SK-N-SH (cell line): ENCODE measurements around the gene COL4A2. TPM values are rescaled to one million over a fixed set of nuclear protein-coding genes. Genes with fewer than 3 reads are reported as not detected.

Experiments used
- CTCF ChIA-PET: fragments of 300-600, 350-600 bp; formaldehyde crosslinking; extraction: SDS; loops from one replicate; lab custom pipeline; 2021; lab: Yijun Ruan, JAX
- POLR2A ChIA-PET: fragments of 350-600 bp; sonication (Branson Sonifier 250); formaldehyde crosslinking; extraction: SDS; loops from one replicate; lab custom pipeline; 2020; ENCODE audit warnings: antibody characterized with exemption, inconsistent platforms; lab: Yijun Ruan, JAX
- DNase-seq: peaks from one replicate; pipeline ENCODE4 v3.0.0; 2012
- H2AFZ ChIP-seq: fragments of 200-600 bp; sonication (generic); 2 replicates; pipeline ENCODE4 v1.8.1; 2016; ENCODE audit warnings: antibody characterized with exemption, mild to moderate bottlenecking, low read depth
- H3F3A ChIP-seq: fragments of 200-600 bp; sonication (generic); replicated peaks from 2 replicates; pipeline ENCODE3; 2016; ENCODE audit warnings: antibody characterized with exemption, mild to moderate bottlenecking; ENCODE audit not compliant: insufficient read depth
- H3K27ac ChIP-seq, 2 experiments: fragments of 200-500 bp in 1 of 2; fragments of 200-600 bp in 1 of 2; sonication (Bioruptor generic) in 1 of 2; sonication (generic), shearing (Covaris generic) in 1 of 2; 2 replicates each; pipeline versions ENCODE4 v1.5.1 to v1.6.1; 2014 to 2016; ENCODE audit warnings: low read depth in 2 of 2, inconsistent platforms in 1 of 2, low read length in 1 of 2, mild to moderate bottlenecking in 1 of 2, mixed read lengths in 1 of 2
- H3K27me3 ChIP-seq: fragments of 200-600 bp; sonication (generic), shearing (Covaris generic); 2 replicates; pipeline ENCODE4 v1.6.1; 2016; ENCODE audit warnings: mixed run types; ENCODE audit not compliant: insufficient read depth
- H3K36me3 ChIP-seq, 2 experiments: fragments of 200-500 bp in 1 of 2; fragments of 200-600 bp in 1 of 2; sonication (Bioruptor generic) in 1 of 2; sonication (generic) in 1 of 2; replicated peaks in 1 of 2; 2 replicates each; pipeline versions ENCODE3 to v1.5.1; 2014 to 2016; ENCODE audit warnings: low read length in 1 of 2, mild to moderate bottlenecking in 1 of 2; ENCODE audit not compliant: insufficient read depth in 2 of 2, control insufficient read depth in 1 of 2
- H3K4me1 ChIP-seq, 2 experiments: fragments of 200-500 bp in 1 of 2; fragments of 200-600 bp in 1 of 2; sonication (Bioruptor generic) in 1 of 2; sonication (generic), shearing (Covaris generic) in 1 of 2; 2 replicates each; pipeline versions ENCODE4 v1.5.1 to v1.6.1; 2014 to 2016; ENCODE audit warnings: low read depth in 1 of 2, low read length in 1 of 2, mixed run types in 1 of 2; ENCODE audit not compliant: insufficient read depth in 2 of 2, control insufficient read depth in 1 of 2
- H3K4me2 ChIP-seq: fragments of 200-600 bp; sonication (generic), shearing (Covaris generic); 2 replicates; pipeline ENCODE4 v1.6.1; 2017; ENCODE audit warnings: mixed run types
- H3K4me3 ChIP-seq, 2 experiments: fragments of 200-500 bp in 1 of 2; fragments of 200-600 bp in 1 of 2; sonication (Bioruptor generic) in 1 of 2; sonication (generic), shearing (Covaris generic) in 1 of 2; 2 replicates each; pipeline versions ENCODE4 v1.5.1 to v1.8.1; 2014 to 2016; ENCODE audit warnings: low read depth in 2 of 2, inconsistent platforms in 1 of 2, low read length in 1 of 2, mild to moderate bottlenecking in 1 of 2, mixed read lengths in 1 of 2, moderate library complexity in 1 of 2
- H3K79me2 ChIP-seq: fragments of 200-600 bp; sonication (generic); 2 replicates; pipeline ENCODE4 v1.8.1; 2017; ENCODE audit warnings: mild to moderate bottlenecking; ENCODE audit not compliant: insufficient read depth
- H3K9ac ChIP-seq: fragments of 200-600 bp; sonication (generic); 2 replicates; pipeline ENCODE4 v1.6.1; 2017; ENCODE audit warnings: mixed run types
- H3K9me2 ChIP-seq: fragments of 200-600 bp; sonication (generic); 2 replicates; pipeline ENCODE4 v1.6.1; 2017; ENCODE audit warnings: mixed run types
- H3K9me3 ChIP-seq: fragments of 200-600 bp; sonication (generic); 2 replicates; pipeline ENCODE4 v1.6.1; 2017; ENCODE audit warnings: mixed run types, mild to moderate bottlenecking, moderate library complexity
- H4K20me1 ChIP-seq: fragments of 200-600 bp; sonication (generic); 2 replicates; pipeline ENCODE4 v1.6.1; 2017; ENCODE audit warnings: mild to moderate bottlenecking, mixed run types; ENCODE audit not compliant: insufficient read depth
- CHD2 ChIP-seq: fragments of 150-350 bp; IDR thresholded peaks from 2 replicates; pipeline ENCODE4 v1.6.1; 2018; ENCODE audit warnings: low read length; ENCODE audit not compliant: partially characterized antibody
- ELF1 ChIP-seq: IDR thresholded peaks from 2 replicates; pipeline ENCODE4 v1.4.0; 2012
- EZH2phosphoT487 ChIP-seq: fragments of 200-600 bp; sonication (generic); IDR thresholded peaks from 2 replicates; pipeline ENCODE4 v1.6.1; 2017; ENCODE audit warnings: low read depth, mixed run types, mild to moderate bottlenecking, antibody characterized with exemption, moderate library complexity, borderline replicate concordance
- FOXJ3 ChIP-seq: sonication (generic); formaldehyde crosslinking; IDR thresholded peaks from 2 replicates; pipeline ENCODE4 v1.5.1; 2020; ENCODE audit warnings: mild to moderate bottlenecking, missing genetic modification reagents
- IRF3 ChIP-seq: fragments of 150-350 bp; IDR thresholded peaks from 2 replicates; pipeline ENCODE4 v1.6.1; 2016; ENCODE audit warnings: mild to moderate bottlenecking, low read depth, low read length
- JUND ChIP-seq: IDR thresholded peaks from 2 replicates; pipeline ENCODE4 v1.4.0; 2012
- MAX ChIP-seq: IDR thresholded peaks from 2 replicates; pipeline ENCODE4 v1.4.0; 2012; ENCODE audit warnings: low read depth
- MEF2A ChIP-seq: IDR thresholded peaks from 2 replicates; pipeline ENCODE4 v1.4.0; 2012; ENCODE audit warnings: low read depth, borderline replicate concordance
- MXI1 ChIP-seq: IDR thresholded peaks from 2 replicates; pipeline ENCODE4 v1.6.1; 2012; ENCODE audit warnings: mild to moderate bottlenecking, low read depth, low read length, improper control_type of control experiment
- NFIC ChIP-seq: IDR thresholded peaks from 2 replicates; pipeline ENCODE4 v1.4.0; 2012; ENCODE audit warnings: borderline replicate concordance
- RCOR1 ChIP-seq: fragments of 150-350 bp; IDR thresholded peaks from 2 replicates; pipeline ENCODE4 v1.6.1; 2017; ENCODE audit warnings: antibody characterized with exemption, low read length
- REST ChIP-seq: IDR thresholded peaks from 2 replicates; pipeline ENCODE4 v1.6.1; 2012; ENCODE audit warnings: mild to moderate bottlenecking, low read depth, low read length, moderate library complexity
- RFX5 ChIP-seq: IDR thresholded peaks from 2 replicates; pipeline ENCODE4 v1.6.1; 2012; ENCODE audit warnings: mild to moderate bottlenecking, improper control_type of control experiment, low read length
- SIN3A ChIP-seq: IDR thresholded peaks from 2 replicates; pipeline ENCODE4 v1.6.1; 2012; ENCODE audit warnings: low read depth, mild to moderate bottlenecking, low read length, moderate library complexity, borderline replicate concordance
- TAF1 ChIP-seq: IDR thresholded peaks from 2 replicates; pipeline ENCODE4 v1.6.1; 2012; ENCODE audit warnings: low read depth, mild to moderate bottlenecking, low read length, moderate library complexity, borderline replicate concordance
- USF1 ChIP-seq: IDR thresholded peaks from 2 replicates; pipeline ENCODE4 v1.4.0; 2012; ENCODE audit warnings: low read depth, borderline replicate concordance
- YY1 ChIP-seq: IDR thresholded peaks from 2 replicates; pipeline ENCODE4 v1.4.0; 2012; ENCODE audit warnings: low read depth, mild to moderate bottlenecking
- WGBS: methylation state at CpG from one replicate; pipeline ENCODE4 v1.1.6; 2017; ENCODE audit warnings: low lambda C conversion rate; 5-methylcytosine and 5-hydroxymethylcytosine counted together
- polyA plus RNA-seq, 3 experiments: library from polyadenylated mRNA; depleted of rRNA; stranded (reverse); fragments of >200 nt; gene quantifications; 2 replicates each; pipeline ENCODE4 v1.2.3, GENCODE V29; 2012

The COL4A2 gene
- polyA plus RNA-seq, 1 of the 3 experiments (the other 2 are of a cell fraction): 137 TPM

GRCh38 chr13:110276553-110276950, 30.5 kb upstream of the COL4A2 start:
- DNase-seq: no peak
- no peak for TF ChIP-seq USF1
- TF ChIP-seq RCOR1: no peak
- no peak for TF ChIP-seq YY1
- TF ChIP-seq EZH2phosphoT487: no peak
- no peak for TF ChIP-seq MAX
- TF ChIP-seq REST: no peak
- TF ChIP-seq SIN3A: no peak
- TF ChIP-seq RFX5: no peak
- no peak for TF ChIP-seq JUND
- no peak for TF ChIP-seq FOXJ3 (CRISPR knock-in tag)
- no peak for TF ChIP-seq ELF1
- no peak for TF ChIP-seq CHD2
- TF ChIP-seq TAF1: no peak
- TF ChIP-seq MEF2A: no peak
- no peak for TF ChIP-seq IRF3
- TF ChIP-seq MXI1: no peak
- no peak for TF ChIP-seq NFIC
- no peak overlapping the region for H3K27ac ChIP-seq
- H3K9me3 ChIP-seq: no peaks in the 10 kb centered on the region
- H3F3A ChIP-seq: peaks cover 6% of the 10 kb centered on the region
- H2AFZ ChIP-seq: no peak overlapping the region
- no peak overlapping the region for H3K9ac ChIP-seq
- peaks cover 0 to 9% of the 10 kb centered on the region in 2 experiments for H3K36me3 ChIP-seq
- peaks cover 46% of the 10 kb centered on the region; the same call in 1 of the 2 replicates for H4K20me1 ChIP-seq
- H3K4me2 ChIP-seq: no peak overlapping the region
- ChIA-PET POLR2A (no interaction called here), CTCF (interaction anchor here (0.9 to 1.6 kb wide), 3 partner anchors 20 to 135 kb away, joined by 3 to 4 read pairs (median 3); no protein-coding TSS in a partner anchor)
- WGBS: 97% methylated on average over 5 of the region's 5 CpGs
- peaks cover 100% of the 10 kb centered on the region for H3K79me2 ChIP-seq
- H3K27me3 ChIP-seq: no peaks in the 10 kb centered on the region
- no peaks in the 10 kb centered on the region for H3K9me2 ChIP-seq
- peaks cover 0 to 8% of the 10 kb centered on the region in 2 experiments; a peak in 2 of 4 replicates for H3K4me1 ChIP-seq
- no peak overlapping the region for H3K4me3 ChIP-seq
